GM18951 (cell line): ENCODE measurements around the gene EIF5AL1.
"Not testable (repeated sequence)": the region's sequence is repeated elsewhere in the genome, so short reads cannot be mapped to it uniquely, and the experiment has no call there.

ENCODE experiments used
- POLR2A ChIP-seq: IDR thresholded peaks from 4 replicates; pipeline ENCODE4 v1.6.1; 2011; ENCODE audit warnings: mild to moderate bottlenecking; ENCODE audit not compliant: insufficient read length, insufficient read depth; ENCODE audit errors: extremely low read depth
- in situ Hi-C: fragments of 300-500 bp; cut with MboI; formaldehyde crosslinking; loops from one replicate; pipeline ENCODE4 v1.12.0; 2022; ENCODE audit warnings: low sequenced_read_pairs, mixed read lengths, inconsistent platforms; ENCODE audit not compliant: unreplicated experiment

The EIF5AL1 gene

DNA sequence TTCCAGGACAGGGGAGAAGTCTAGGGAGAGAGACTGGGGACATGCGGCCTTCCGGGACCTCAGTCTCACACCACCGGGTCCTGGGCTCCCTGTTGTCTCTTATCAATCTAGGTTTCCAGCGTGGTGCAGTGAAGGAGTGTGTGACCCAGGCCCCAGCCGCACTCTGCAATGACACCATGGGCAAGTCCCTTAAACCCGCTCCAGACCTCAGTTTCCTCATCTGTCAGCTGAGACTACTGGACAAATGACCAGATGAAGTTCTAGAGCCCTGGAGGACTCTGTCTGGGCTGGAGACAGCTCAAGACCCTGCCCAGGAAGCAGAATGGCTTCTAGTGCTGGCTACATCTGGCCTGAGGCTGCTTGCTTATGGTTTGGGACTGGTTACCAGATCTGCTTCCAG is 20.1 kb upstream of the EIF5AL1 start:
- no peak for TF ChIP-seq POLR2A
- in situ Hi-C loops, result no loop called here

DNA sequence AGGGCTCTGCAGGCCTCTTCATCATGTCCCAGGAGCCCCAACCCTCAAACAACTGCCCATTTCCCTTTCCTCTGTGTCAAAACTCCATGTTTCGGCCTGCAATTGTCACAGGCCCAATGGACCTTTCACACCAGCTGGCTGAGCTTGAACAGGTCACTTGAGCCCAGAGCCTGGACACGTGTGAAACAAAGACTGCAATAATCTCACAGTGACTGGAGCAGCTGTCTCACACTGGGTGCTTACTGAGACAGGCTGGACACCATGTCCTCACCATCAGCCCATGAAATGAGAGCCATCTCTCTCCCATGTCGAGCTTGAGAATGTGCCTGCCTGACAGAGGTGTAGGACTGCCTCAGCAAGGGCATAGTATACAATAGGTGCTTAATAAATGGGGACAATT is 19.5 kb upstream of the EIF5AL1 start:
- TF ChIP-seq POLR2A, result no peak
- in situ Hi-C loops, result no loop called here

DNA sequence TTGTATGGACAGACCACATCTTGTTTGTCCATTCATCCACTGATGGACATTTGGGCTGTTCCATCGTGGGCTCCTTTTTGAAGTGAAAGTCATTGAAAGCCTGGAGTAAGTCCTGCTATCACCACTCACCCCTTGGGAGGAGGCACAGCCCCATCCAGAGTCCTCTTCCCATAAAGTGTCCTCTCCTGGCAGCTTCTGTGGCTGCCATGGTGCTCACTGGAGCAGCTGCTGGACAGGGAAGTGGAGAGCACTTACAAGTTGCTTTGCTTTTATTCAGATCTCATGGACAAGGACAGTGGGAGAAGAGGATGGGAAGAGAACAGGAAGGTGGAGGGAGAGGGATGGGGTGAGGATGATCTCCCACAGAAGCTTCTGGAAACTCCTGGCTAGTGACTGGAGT is 18.5 kb upstream of the EIF5AL1 start:
- no peak for TF ChIP-seq POLR2A
- in situ Hi-C loops, result no loop called here

DNA sequence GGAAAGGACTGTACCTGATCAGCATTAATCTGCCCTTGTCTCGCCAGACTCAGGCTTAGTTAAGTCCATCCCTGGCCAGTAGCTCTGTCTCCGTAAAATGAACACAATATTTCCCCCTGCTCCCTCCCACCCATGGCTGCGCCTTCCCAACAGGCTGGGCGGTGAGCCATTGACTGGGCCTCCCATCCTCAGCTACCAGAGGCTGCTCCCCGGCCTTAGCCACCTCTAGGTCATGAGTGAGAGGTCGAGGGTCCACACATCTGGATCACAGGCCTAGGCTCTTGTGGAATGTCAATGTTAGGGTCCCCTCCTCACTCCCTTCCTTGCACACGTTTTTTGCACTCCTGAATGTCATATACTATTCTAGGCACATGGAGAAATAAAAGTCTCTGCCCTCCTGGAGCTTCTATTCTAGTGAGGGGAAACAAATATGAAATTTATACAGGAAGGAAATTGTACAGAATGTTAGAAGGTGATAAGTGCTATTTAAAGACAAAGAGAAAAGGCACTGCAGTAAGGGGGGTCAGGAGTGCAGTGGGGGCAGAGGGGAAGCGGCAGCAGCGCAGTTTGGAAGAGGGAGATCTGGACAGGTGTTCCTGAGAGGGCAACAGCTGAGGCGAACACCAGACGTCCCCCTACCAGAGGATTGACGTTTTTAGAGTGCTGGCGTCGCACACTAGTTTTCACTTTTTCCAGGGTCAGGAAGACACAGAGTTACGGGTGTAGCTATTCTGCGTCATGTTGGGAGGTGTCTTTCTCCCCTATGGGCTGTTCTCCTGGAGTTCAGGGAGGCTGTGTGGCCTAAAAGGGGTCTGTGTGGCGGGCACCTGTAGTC is 17.2 kb upstream of the EIF5AL1 start:
- in situ Hi-C loops, result no loop called here
- TF ChIP-seq POLR2A, result no peak

DNA sequence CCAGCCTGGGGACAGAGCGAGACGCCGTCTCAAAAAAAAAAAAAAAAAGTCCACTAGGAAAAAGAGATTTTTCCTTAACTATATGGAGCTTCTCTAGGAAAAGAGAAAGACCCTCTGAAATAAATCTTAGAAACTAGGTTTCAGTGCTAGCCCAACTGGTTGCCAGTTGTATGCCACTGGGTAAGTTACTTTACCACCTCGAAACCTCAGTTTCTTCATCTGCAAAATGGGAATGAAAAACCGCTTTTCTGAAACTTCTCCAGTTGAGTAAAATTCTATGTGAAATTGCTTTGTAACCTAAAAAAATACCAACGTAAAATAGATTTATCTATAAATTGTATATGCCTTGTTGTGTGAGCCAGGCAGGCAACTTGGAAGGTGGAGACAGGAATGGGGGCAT is 16.5 kb upstream of the EIF5AL1 start:
- TF ChIP-seq POLR2A, result no peak
- in situ Hi-C loops, result no loop called here

DNA sequence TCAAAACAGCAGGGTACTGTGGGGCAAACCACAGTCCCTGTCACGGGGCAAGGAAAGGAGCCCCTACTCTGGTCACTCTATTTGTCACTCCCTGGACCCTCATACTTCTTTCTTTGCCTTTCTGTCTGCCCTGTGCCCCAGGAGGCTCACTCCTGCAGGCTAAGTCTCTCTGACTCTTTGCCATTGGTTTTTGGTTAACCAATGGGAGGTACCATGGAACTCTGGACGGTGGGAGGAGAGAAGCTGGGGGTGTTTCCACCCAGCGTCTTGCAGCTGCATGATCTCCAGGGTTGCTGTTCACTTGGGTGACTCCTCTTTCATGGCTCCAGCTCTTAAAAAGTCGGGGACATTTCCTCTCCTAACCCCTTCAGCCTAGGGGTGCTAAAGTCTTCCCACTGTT is 15.4 kb upstream of the EIF5AL1 start:
- in situ Hi-C loops, result no loop called here
- TF ChIP-seq POLR2A, result no peak

DNA sequence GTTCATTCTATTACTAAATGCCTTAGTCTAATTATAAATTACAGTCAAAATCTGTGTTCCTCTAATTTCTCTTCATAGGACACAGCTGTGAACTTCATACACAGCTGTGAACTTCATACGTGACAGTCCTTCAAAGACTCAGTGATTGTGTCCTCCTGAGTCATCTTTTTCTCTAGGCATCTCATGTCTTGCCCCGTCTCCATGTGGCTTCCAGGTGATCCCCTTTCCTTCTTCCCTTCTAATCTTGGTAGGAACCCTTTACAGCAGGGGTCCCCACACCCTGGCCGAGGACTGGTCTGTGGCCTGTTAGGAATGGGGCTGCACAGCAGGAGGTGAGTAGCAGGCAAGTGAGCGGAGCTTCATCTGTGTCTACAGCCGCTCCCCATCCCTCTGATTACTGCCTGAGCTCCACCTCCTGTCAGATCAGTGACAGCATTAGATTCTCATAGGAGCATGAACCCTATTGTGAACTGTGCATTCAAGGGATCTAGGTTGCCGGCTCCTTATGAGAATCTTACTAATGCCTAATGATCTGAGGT is 14.0 kb upstream of the EIF5AL1 start:
- no peak for TF ChIP-seq POLR2A
- in situ Hi-C loops, result no loop called here

DNA sequence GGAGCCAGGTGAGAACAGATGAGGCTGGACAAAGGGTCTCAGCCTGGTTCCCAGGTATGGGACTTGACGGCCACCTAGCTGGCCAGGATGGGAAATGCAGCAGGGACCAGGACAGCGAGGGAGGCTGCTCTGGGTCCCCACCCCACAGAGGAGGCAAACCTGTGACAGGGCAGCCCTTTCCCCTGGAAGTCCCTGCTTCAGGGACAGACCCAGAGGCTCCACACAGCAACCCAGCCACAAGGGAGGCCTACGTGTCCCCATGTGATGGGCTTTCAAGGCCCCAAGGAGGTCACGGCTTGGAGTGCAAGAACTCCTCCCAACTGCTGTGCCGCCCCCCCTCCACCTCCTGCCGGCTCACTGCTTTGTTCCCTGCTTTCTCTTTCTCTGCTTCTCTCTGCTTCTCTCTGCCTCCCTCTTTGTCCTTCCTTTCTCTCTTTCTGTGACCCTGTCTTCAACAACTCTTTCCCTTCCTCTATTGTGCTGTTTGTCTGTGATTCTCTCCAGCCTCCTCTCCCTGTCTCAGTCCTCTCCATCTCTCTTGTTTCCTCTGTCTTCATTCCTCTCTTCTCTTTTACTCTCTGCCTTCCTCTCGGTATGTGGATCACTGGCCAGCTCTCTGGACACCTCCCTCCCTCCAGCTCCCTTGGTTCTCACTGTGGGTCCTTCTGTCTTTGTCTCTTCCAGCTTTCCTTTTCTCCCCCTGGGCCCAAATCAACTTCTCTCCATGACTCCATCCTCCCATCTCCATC is 9.6 kb upstream of the EIF5AL1 start:
- no peak for TF ChIP-seq POLR2A
- in situ Hi-C loops, result loop anchor here (10.0 kb wide), 1 partner anchor 632 kb away; the partner anchor contains the start of gene PLAC9

DNA sequence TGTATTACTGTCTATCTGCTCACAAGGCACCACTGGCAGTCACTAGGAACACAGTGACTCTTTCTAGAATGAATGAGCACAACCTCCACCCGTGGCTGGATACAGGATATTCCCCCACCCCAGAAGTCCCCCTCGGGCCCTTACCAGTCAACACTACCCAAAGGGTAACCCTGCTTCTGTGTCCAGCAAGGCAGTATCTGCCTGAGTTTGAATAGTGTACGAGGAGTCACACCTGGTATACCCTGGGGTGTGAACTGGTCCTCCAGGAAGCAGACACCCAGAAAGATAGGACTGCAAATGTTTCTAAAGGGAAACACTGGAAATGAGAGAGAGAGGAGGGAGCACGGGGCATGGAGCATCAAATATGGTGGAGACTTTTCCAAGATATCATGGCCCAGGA is 8.5 kb upstream of the EIF5AL1 start:
- in situ Hi-C loops, result loop anchor here (10.0 kb wide), 1 partner anchor 631 kb away; the partner anchor contains the start of gene PLAC9

DNA sequence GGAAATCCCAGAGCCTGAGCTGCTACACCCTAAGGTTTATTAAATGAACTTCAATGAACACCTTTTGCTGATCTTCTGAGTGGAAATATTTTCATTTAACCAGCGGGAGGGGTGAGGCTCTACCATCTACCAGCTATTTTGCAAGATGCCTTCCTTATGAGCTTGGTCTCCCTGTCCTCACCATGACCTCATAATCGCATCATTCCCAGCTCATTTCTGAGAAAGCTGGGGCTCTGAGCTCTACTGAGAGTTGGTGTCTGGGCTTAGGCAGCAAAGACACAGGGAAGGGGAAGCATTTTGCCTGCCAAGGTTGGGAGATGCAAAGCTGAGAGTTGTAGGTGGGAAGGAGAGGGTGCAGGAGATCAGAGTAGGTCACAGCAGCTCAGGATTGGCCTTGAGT is 7.8 kb upstream of the EIF5AL1 start:
- in situ Hi-C loops, result loop anchor here (10.0 kb wide), 1 partner anchor 630 kb away; the partner anchor contains the start of gene PLAC9

DNA sequence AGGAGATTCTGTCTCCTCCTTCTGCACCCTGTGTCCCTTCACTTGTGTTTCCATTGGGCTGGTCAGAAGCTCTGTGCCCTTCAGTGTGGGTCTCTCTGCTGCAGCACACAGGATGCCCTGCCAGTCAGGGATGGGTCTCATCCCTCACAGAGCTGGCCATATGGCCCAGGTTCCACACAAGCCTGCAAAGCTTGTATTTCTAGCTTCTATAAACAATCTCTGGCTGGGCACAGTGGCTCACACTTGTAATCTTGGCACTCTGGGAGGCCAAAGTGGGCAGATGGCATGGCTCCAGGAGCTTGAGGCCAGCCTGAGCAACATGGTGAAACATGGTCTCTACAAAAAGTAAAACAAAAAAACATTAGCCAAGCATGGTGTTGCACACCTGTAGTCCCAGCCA is 7.0 kb upstream of the EIF5AL1 start:
- in situ Hi-C loops, result loop anchor here (10.0 kb wide), 1 partner anchor 629 kb away; the partner anchor contains the start of gene PLAC9

DNA sequence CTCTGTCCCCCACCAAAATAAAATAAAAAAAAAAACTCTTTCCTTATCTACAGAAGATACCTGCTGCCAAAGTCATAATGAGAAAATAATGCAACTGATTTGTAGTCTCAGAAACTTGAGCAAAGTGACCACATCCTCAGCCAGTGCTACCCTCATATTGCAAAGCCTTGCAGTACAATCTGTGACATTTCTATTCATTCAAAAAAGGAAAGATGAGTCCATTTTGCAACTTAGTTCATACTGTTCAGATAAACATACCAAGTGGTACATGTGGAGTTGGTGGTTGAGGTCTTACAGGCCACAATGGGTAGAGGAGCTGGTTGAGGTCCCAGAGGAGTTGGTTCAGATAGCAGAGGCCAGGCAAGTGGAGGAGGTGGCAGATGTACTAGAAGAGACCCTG is 6.5 kb upstream of the EIF5AL1 start:
- in situ Hi-C loops, result loop anchor here (10.0 kb wide), 1 partner anchor 629 kb away; the partner anchor contains the start of gene PLAC9
- no peak for TF ChIP-seq POLR2A

DNA sequence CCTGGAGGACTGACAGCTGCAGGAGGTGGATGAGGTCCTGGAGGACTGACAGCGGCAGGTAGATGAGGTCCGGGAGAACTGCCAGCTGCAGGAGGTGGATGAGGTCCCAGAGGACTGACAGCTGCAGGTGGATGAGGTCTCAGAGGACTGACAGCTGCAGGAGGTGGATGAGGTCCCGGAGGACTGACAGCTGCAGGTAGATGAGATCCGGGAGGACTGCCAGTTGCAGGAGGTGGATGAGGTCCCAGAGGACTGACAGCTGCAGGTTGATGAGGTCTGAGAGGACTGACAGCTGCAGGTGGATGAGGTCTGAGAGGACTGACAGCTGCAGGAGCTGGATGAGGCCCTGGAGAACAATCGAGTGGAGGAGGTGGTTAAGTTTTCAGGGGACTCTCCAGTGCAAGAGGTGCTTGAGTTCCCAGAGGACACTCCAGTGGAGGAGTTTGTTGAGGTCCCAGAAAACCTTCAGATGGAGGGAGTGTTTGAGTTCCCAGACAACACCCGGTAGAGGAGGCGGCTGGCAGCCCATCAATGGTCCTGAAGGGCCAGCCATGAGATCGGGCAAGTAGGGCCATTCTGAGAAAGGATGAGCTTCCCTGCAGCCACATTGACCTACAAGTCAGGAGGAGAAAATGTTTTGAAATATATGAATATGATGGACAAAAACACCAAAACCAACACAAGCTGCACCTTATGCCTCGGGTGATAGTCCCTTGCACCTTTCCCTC is 4.7 kb upstream of the EIF5AL1 start:
- TF ChIP-seq POLR2A, result no peak
- in situ Hi-C loops, result loop anchor here (10.0 kb wide), 1 partner anchor 627 kb away; the partner anchor contains the start of gene PLAC9

DNA sequence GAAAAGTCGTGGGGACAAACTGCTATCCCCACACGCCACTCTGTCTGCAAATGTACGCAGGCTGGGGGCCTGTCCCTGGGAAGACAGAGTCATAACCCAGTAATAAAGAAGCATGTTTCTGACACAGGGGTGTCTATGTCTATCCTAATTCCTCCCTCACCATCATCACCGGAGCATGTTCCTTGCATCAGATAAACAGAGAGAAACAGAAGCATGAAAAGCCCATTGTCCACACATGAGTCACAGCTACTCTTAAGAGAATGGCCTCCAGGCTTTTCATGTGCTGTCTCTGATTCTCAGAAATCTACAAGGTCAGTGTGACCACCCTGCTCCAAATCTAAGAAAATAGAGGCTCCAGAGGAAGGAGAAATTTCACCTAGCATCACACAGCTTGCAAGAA is 4.1 kb upstream of the EIF5AL1 start:
- in situ Hi-C loops, result loop anchor here (10.0 kb wide), 1 partner anchor 627 kb away; the partner anchor contains the start of gene PLAC9

DNA sequence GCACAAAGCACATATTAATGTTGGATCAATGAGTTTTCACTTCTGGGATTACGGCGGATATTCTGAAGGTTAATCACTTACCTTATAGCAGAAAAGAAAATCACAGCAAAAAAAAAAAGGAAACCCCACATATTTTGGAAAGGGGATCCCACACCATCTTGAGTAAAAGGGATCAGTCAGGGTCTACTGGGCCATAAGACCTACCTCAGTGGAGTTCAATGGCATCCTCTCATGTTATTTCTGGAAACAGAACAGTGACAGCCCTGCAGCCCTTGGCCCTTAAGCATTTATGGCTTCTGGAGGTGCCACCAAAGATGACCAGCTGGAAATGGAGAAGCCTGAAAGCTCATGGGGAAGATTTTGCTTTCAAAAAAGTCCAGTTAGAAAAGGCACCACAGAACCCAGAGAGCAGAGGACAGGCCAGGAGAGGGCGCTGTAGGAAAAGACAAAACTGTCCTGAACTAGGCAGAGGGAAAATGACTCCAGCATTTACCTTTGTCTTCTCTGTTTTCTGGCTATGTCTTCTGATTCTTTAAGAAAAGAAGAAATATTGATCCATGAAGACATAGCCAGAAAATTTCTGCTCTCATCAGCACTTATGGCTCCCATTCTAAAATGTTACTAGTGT is 2.9 kb upstream of the EIF5AL1 start:
- in situ Hi-C loops, result loop anchor here (10.0 kb wide), 1 partner anchor 625 kb away; the partner anchor contains the start of gene PLAC9

DNA sequence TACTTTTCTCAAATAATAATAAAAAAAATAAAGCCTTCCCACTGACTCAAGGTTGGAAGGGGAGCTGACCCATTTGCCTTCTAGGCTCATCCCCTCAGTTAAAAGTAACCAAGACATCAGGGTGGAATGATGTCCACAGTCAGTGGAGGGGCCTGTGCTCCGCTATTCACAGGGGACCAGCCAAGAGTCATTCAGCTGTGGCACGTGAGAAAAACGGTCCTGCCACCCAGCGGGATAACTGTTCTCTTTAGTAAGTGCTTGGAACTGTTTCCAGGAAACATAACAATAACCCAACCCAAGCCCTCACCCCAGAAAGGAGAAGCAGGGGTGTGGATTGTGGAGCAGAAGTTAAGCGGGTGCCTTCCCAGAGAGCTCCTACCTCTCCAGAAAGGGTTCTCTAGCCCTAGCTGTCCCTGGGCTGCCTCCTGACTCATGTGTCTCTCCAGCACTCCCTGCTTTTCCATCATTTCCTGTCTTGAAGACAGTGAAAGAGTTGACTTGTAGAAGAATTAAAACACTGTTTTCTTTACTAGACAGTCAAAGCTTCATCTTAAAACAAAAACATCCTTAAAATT is 2.3 kb upstream of the EIF5AL1 start:
- in situ Hi-C loops, result loop anchor here (10.0 kb wide), 1 partner anchor 625 kb away; the partner anchor contains the start of gene PLAC9

DNA sequence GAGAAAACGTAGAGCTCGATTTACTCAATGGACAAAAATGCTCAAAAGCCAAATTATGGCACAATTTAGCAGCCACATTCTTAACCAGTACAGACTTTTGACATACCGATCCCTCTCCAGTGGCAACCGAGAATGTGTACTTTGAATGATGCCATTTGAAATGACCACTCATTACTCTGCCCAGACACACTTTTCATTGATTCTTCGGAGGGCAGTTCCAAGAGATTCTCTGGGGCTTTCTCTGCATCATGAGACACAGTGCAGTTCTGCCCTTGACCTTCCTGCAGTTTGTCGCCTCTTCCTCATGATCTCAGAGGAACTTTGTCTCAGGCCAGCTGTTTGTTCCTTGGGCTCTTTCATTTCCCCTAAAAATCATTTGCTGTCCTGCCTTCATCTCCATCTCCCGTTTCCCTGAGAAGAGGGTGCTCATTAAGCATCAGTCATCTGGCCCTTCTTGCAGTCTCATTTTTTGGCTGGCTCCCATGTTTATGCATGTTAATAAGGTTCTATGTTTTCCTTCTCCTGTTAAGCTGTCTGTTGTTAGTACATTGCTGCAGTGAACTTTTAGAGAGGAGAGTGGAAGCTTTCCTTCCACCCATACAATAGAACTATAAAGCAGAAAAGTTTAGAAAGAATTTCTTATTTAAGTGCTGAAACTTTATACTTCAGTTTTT is 4.3 kb downstream of the EIF5AL1 start:
- in situ Hi-C loops, result not testable (repeated sequence)
